ENCODE results near the gene ZC3H18.

ZC3H18 gene

GRCh38 chr16:88561485-88562359 is 8.5 kb upstream of the ZC3H18 start:
- H3K9me3 ChIP-seq: no peaks in the 10 kb centered on the region
- no peaks in the 10 kb centered on the region for H3K36me3 ChIP-seq
- intact Hi-C loops (cut with DNase I; ENCODE audit: low total_unique reads): loop anchor here (5.0 kb wide), 1 partner anchor 119 kb away; no protein-coding TSS in a partner anchor
- peak in 1 of 2 donors; percentile 43 for DNase-seq
- H3K27me3 ChIP-seq: peaks cover 0 to 30% of the 10 kb centered on the region in 2 donors
- peak; percentile 55 to 57 for TF ChIP-seq CTCF (IDR thresholded peaks at IDR 0.05)
- peak overlapping the region; percentile 37 to 49 for H3K4me3 ChIP-seq
- H3K4me1 ChIP-seq: peaks cover 0 to 10% (median 4%) of the 10 kb centered on the region in 4 donors
- H3K27ac ChIP-seq: peak overlapping the region; percentile 30 to 45

GRCh38 chr16:88566158-88566557 is 4.0 kb upstream of the ZC3H18 start:
- no peak for TF ChIP-seq CTCF (IDR thresholded peaks at IDR 0.05)
- Histone ChIP-seq H3K36me3 (no peaks in the 10 kb centered on the region), H3K4me3 (no peak overlapping the region), H3K4me1 (peaks cover 0 to 20% (median 14%) of the 10 kb centered on the region in 4 donors), H3K9me3 (no peaks in the 10 kb centered on the region), H3K27ac (no peak overlapping the region), H3K27me3 (no peaks in the 10 kb centered on the region)
- intact Hi-C loops (cut with DNase I; ENCODE audit: low total_unique reads): no loop called here
- DNase-seq: no peak

- Histone ChIP-seq H3K4me1 (peaks cover 0 to 30% (median 23%) of the 10 kb centered on the region in 4 donors), H3K4me3 (peak overlapping the region; percentile 74 to 91), H3K36me3 (peaks cover 0 to 14% (median 9%) of the 10 kb centered on the region in 3 donors), H3K27ac (peak overlapping the region; percentile 69 to 81), H3K9me3 (no peaks in the 10 kb centered on the region), H3K27me3 (no peaks in the 10 kb centered on the region)
- TF ChIP-seq CTCF (IDR thresholded peaks at IDR 0.05): no peak
- intact Hi-C loops (cut with DNase I; ENCODE audit: low total_unique reads): no loop called here
- no peak for DNase-seq
Observed at GRCh38 chr16:88568710-88569613, 1.2 kb upstream of the ZC3H18 start.

- intact Hi-C loops (cut with DNase I; ENCODE audit: low total_unique reads): no loop called here
Observed at GRCh38 chr16:88569614-88569984, 604 bp upstream of the ZC3H18 start.

More at GRCh38 chr16:88569614-88569984, 604 bp upstream of the ZC3H18 start:
- Histone ChIP-seq H3K9me3 (no peaks in the 10 kb centered on the region), H3K27me3 (no peaks in the 10 kb centered on the region), H3K4me3 (peak overlapping the region; percentile 74 to 91), H3K36me3 (peaks cover 0 to 14% (median 9%) of the 10 kb centered on the region in 3 donors), H3K4me1 (peaks cover 0 to 30% (median 23%) of the 10 kb centered on the region in 4 donors), H3K27ac (peak overlapping the region; percentile 69 to 81)
- TF ChIP-seq CTCF (IDR thresholded peaks at IDR 0.05): peak in 1 of 2 experiments; percentile 17
- no peak for DNase-seq
